ENCODE results near the gene BCL6B.
"Not testable (repeated sequence)": the region's sequence is repeated elsewhere in the genome, so short reads cannot be mapped to it uniquely, and the experiment has no call there.

BCL6B gene

GRCh38 chr17:7047566-7047965 lies 24.7 kb downstream of the BCL6B start:
- FAIRE-seq = no peak
- no peak for TF ChIP-seq POLR2A (IDR thresholded peaks at IDR 0.05; ENCODE audit: low read depth, low read length)
- TF ChIP-seq POLR2AphosphoS5 (IDR thresholded peaks at IDR 0.05; ENCODE audit: low read depth, low read length) = no peak
- TF ChIP-seq TAF1 (IDR thresholded peaks at IDR 0.05; ENCODE audit: borderline replicate concordance, low read depth, low read length) = no peak
- DNase-seq (ENCODE audit: insufficient read length) = no peak

GRCh38 chr17:7048968-7049367 lies 26.1 kb downstream of the BCL6B start:
- no peak for TF ChIP-seq POLR2A (IDR thresholded peaks at IDR 0.05; ENCODE audit: low read depth, low read length)
- no peak for TF ChIP-seq POLR2AphosphoS5 (IDR thresholded peaks at IDR 0.05; ENCODE audit: low read depth, low read length)
- TF ChIP-seq TAF1 (IDR thresholded peaks at IDR 0.05; ENCODE audit: borderline replicate concordance, low read depth, low read length) = no peak
- FAIRE-seq (no peak), DNase-seq (ENCODE audit: insufficient read length) (no peak)

- DNase-seq (ENCODE audit: insufficient read length); FAIRE-seq: not testable (repeated sequence)
Measured at GRCh38 chr17:7050583-7050982, 27.7 kb downstream of the BCL6B start.

- TF ChIP-seq POLR2A (IDR thresholded peaks at IDR 0.05; ENCODE audit: low read depth, low read length) (no peak), POLR2AphosphoS5 (IDR thresholded peaks at IDR 0.05; ENCODE audit: low read depth, low read length) (no peak)
- no peak for FAIRE-seq
Measured at GRCh38 chr17:7056386-7056785, 33.5 kb downstream of the BCL6B start.

GRCh38 chr17:7058831-7059447 lies 36.1 kb downstream of the BCL6B start:
- TF ChIP-seq POLR2A (IDR thresholded peaks at IDR 0.05; ENCODE audit: low read depth, low read length) (no peak), POLR2AphosphoS5 (IDR thresholded peaks at IDR 0.05; ENCODE audit: low read depth, low read length) (no peak), TAF1 (IDR thresholded peaks at IDR 0.05; ENCODE audit: borderline replicate concordance, low read depth, low read length) (no peak)
- no peak for FAIRE-seq
- no peak for DNase-seq (ENCODE audit: insufficient read length)

More at GRCh38 chr17:7056386-7056785, 33.5 kb downstream of the BCL6B start:
- no peak for DNase-seq (ENCODE audit: insufficient read length)

GRCh38 chr17:7060165-7060891 lies 37.5 kb downstream of the BCL6B start:
- no peak for DNase-seq (ENCODE audit: insufficient read length)
- TF ChIP-seq POLR2AphosphoS5 (IDR thresholded peaks at IDR 0.05; ENCODE audit: low read depth, low read length) = no peak
- TF ChIP-seq POLR2A (IDR thresholded peaks at IDR 0.05; ENCODE audit: low read depth, low read length) = no peak
- TF ChIP-seq TAF1 (IDR thresholded peaks at IDR 0.05; ENCODE audit: borderline replicate concordance, low read depth, low read length) = no peak
- FAIRE-seq = no peak

- TF ChIP-seq TAF1 (IDR thresholded peaks at IDR 0.05; ENCODE audit: borderline replicate concordance, low read depth, low read length) (no peak), POLR2A (IDR thresholded peaks at IDR 0.05; ENCODE audit: low read depth, low read length) (no peak), POLR2AphosphoS5 (IDR thresholded peaks at IDR 0.05; ENCODE audit: low read depth, low read length) (no peak)
- FAIRE-seq (no peak), DNase-seq (ENCODE audit: insufficient read length) (no peak)
Measured at GRCh38 chr17:7063518-7064094, 40.8 kb downstream of the BCL6B start.

GRCh38 chr17:7064261-7064660 lies 41.4 kb downstream of the BCL6B start:
- DNase-seq (ENCODE audit: insufficient read length) = no peak
- TF ChIP-seq POLR2A (IDR thresholded peaks at IDR 0.05; ENCODE audit: low read depth, low read length) (no peak), POLR2AphosphoS5 (IDR thresholded peaks at IDR 0.05; ENCODE audit: low read depth, low read length) (no peak), TAF1 (IDR thresholded peaks at IDR 0.05; ENCODE audit: borderline replicate concordance, low read depth, low read length) (no peak)

GRCh38 chr17:7067198-7067597 lies 44.3 kb downstream of the BCL6B start:
- no peak for DNase-seq (ENCODE audit: insufficient read length)
- TF ChIP-seq POLR2AphosphoS5 (IDR thresholded peaks at IDR 0.05; ENCODE audit: low read depth, low read length) = no peak
- no peak for TF ChIP-seq TAF1 (IDR thresholded peaks at IDR 0.05; ENCODE audit: borderline replicate concordance, low read depth, low read length)
- no peak for TF ChIP-seq POLR2A (IDR thresholded peaks at IDR 0.05; ENCODE audit: low read depth, low read length)
- no peak for FAIRE-seq

More at GRCh38 chr17:7064261-7064660, 41.4 kb downstream of the BCL6B start:
- no peak for FAIRE-seq

- DNase-seq (ENCODE audit: insufficient read length) = no peak
- no peak for FAIRE-seq
- TF ChIP-seq POLR2A (IDR thresholded peaks at IDR 0.05; ENCODE audit: low read depth, low read length) (no peak), TAF1 (IDR thresholded peaks at IDR 0.05; ENCODE audit: borderline replicate concordance, low read depth, low read length) (no peak), POLR2AphosphoS5 (IDR thresholded peaks at IDR 0.05; ENCODE audit: low read depth, low read length) (no peak)
Measured at GRCh38 chr17:7068268-7068667, 45.4 kb downstream of the BCL6B start.

GRCh38 chr17:7070712-7071111 lies 47.9 kb downstream of the BCL6B start:
- TF ChIP-seq TAF1 (IDR thresholded peaks at IDR 0.05; ENCODE audit: borderline replicate concordance, low read depth, low read length) (no peak), POLR2A (IDR thresholded peaks at IDR 0.05; ENCODE audit: low read depth, low read length) (no peak), POLR2AphosphoS5 (IDR thresholded peaks at IDR 0.05; ENCODE audit: low read depth, low read length) (no peak)
- DNase-seq (ENCODE audit: insufficient read length) = no peak
- FAIRE-seq = no peak

GRCh38 chr17:7072406-7072805 lies 49.6 kb downstream of the BCL6B start:
- FAIRE-seq (no peak), DNase-seq (ENCODE audit: insufficient read length) (no peak)
- TF ChIP-seq POLR2A (IDR thresholded peaks at IDR 0.05; ENCODE audit: low read depth, low read length) (no peak), POLR2AphosphoS5 (IDR thresholded peaks at IDR 0.05; ENCODE audit: low read depth, low read length) (no peak), TAF1 (IDR thresholded peaks at IDR 0.05; ENCODE audit: borderline replicate concordance, low read depth, low read length) (no peak)
